Nucleus accumbens (tissue), 56 donors: ENCODE data around the gene MACROH2A1.

Experiments
- DNase-seq, 56 donors: peaks; one replicate each; lab custom pipeline; 2025; lab: John Stamatoyannopoulos, UW

The MACROH2A1 gene

GRCh38 chr5:135304352-135305221 is 94.4 kb downstream of the MACROH2A1 start:
- no peak for DNase-seq

DNA sequence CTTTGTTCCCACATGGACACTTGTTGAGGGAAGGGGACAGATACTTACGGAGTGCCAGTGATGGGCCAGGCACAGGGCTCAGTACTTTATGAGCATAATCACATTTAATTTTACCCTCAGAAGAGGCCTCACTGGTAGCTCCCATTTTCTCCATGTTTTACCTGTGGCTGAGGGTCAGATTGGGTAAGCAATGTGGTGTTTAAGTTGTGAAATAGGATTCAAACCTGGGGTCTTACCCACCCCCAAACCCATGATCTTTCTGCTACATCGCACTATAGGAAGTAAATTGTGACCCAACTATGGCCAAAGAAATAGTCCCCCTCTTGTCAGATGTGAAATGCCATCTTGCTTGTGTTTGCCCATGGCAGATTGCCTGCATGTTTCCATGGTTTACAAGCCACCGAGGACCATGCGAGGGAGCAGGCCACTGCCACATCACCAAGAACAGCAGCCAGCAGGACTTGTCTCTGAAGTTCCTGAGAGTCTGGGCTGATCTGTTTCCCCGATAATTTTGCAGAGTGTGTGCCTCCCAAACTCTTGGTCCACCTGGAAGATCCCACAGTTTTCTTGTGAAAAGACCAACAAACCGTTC is 95.4 kb downstream of the MACROH2A1 start:
- no peak for DNase-seq

DNA sequence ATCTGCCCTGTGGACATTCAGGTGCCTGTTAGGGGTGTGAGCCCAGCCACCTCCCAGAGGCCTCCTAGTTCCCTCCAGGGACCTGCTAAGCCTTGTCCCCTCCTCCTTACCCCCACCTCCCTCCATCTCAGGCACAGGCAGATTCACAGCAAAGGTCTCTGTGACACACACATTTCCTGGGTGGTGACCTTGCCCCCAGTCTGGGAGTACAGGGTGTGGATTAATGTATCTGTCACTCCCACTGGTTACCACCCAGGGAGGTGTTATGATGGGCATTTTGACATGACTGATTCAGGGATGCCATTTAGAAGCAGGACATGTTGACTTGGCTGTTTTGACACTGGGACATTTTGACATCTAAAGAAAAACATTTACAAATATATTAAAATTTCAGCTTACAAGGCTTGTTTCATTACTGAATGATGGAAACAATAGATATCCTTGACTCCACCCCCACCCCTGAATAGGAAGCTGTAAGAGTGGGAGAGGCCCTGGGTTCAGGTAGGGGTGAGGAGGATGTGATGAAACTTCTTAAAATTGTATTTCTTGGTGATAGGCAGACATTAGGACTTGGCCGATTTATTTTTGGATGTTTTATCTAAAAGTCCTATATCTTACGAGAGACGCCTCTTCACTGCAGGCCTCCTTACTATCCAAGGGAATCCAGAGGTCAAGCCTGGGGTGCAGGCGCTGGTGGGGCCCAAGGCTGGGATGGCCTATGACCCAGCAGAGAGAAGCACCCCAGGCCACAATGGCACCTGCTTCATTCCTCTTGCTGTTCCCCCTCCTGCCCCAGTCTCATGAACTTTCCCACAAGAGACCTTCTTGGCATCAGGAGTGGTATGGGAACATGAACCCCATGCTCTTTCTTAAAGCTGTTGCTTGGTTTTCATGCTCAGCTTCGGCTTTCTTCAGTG is 101.9 kb downstream of the MACROH2A1 start:
- no peak for DNase-seq

- DNase-seq: no peak
These were observed 103.2 kb downstream of the MACROH2A1 start for GRCh38 chr5:135295852-135296251.

DNA sequence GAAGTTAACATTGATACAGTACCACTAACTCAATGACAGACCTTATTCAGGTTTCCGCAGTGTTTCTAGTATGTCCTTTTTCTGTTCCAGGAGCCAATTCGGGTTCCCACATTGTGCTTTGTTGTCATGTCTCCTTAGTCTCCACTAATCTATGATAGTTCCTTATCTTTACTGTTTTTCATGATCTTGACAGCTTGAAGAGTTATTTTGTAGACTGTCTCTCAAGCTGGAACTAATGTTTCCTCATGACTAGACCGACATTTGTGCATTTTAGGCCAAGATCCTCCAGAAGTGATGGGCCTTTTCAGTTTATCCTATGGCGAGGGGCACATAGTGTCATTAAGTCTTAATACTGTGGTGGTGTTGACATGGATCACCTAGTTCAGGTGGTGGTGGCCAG is 104.2 kb downstream of the MACROH2A1 start:
- no peak for DNase-seq

- DNase-seq: no peak
These were observed 109.4 kb downstream of the MACROH2A1 start for GRCh38 chr5:135289651-135290050.

DNA sequence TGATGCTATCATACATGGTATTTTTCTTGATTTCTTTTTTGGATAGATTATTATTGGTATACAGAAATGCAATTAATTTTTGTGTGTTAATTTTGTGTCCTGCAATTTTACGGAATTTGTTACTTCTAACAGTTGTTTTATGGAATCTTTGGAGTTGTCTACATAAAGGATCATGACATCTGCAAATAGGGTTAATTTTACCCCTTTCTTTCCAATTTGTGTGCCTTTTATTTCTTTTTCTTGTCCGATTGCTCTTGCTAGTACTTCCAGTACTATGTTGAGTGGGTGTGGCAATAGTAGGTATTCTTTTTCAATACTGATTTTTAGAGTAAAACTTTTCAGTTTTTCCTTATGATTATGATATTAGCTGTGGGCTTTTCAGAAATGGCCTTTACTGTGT is 111.5 kb downstream of the MACROH2A1 start:
- DNase-seq: no peak
